Lower leg skin (tissue), 4 donors: ENCODE measurements around the gene INSYN1. TPM values are rescaled to one million over a fixed set of nuclear protein-coding genes. Genes with fewer than 3 reads are reported as not detected.

Source experiments
- DNase-seq, 2 donors: peaks; one replicate each; pipeline ENCODE4 v3.0.0-alpha.2; 2019; ENCODE audit warnings: low spot score in 2 of 2
- H3K4me3 ChIP-seq: fragments of 200-600 bp; sonication (generic); 2 replicates; pipeline ENCODE4 v1.5.1; 2017; ENCODE audit warnings: mild to moderate bottlenecking, low read depth; ENCODE audit not compliant: poor library complexity, severe bottlenecking
- POLR2A ChIP-seq, 2 donors: fragments of 450-650 bp; IDR thresholded peaks; one replicate each; pipeline ENCODE4 v1.6.1; 2016 to 2017; ENCODE audit warnings: antibody characterized with exemption in 2 of 2, mild to moderate bottlenecking in 1 of 2, moderate library complexity in 1 of 2
- WGBS, 2 donors: methylation state at CpG; one replicate each; pipeline ENCODE4 v1.1.5; 2018; 5-methylcytosine and 5-hydroxymethylcytosine counted together
- intact Hi-C: fragments of 100-400 bp; cut with DNase I; formaldehyde crosslinking; loops from one replicate; pipeline ENCODE4 v1.15.0; 2023; ENCODE audit warnings: low total_unique reads
- total RNA-seq, 4 donors: library from RNA; depleted of rRNA; stranded (reverse); fragments of >200 nt; gene quantifications; one replicate each; pipeline ENCODE4 v1.1.0, GENCODE V29; 2016
- TF ChIP-seq, protein P1 (sequence below), 3 donors: fragments of 450-650 bp; IDR thresholded peaks; one replicate each; pipeline ENCODE4 v1.5.1; 2016; ENCODE audit warnings: antibody characterized with exemption in 3 of 3, mild to moderate bottlenecking in 3 of 3, moderate library complexity in 2 of 3

INSYN1 gene
- total RNA-seq, 4 donors from 2014 or later = 30.9 to 50.7 (median 34.8) TPM

DNA sequence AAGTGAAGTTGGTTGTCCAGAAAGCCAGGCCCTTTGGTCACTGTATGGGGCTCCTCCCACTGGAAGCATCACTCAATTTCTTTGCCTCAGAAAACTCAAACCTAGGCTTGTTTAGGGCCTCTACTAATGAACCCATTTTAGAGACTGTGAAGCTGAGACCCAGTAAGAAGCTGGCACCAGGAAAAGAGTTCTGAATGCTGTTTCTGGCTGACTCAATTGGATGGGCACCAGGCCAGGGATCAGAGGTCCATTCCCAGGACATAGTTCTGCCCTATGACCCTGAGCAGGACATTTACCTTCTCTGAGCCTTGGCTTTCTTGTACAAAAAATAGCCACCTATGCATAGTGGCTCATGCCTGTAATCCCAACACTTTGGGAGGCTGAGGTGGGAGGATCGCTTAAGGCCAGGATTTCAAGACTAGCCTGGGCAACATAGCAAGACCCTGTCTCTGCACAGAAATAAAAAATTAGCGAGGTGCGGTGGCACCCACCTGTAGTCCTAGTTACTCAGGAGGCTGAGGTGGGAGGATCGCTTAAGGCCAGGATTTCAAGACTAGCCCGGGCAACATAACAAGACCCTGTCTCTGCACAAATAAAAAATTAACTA lies 38.4 kb downstream of the INSYN1 start:
- H3K4me3 ChIP-seq = no peak overlapping the region
- TF ChIP-seq, protein P1, sequence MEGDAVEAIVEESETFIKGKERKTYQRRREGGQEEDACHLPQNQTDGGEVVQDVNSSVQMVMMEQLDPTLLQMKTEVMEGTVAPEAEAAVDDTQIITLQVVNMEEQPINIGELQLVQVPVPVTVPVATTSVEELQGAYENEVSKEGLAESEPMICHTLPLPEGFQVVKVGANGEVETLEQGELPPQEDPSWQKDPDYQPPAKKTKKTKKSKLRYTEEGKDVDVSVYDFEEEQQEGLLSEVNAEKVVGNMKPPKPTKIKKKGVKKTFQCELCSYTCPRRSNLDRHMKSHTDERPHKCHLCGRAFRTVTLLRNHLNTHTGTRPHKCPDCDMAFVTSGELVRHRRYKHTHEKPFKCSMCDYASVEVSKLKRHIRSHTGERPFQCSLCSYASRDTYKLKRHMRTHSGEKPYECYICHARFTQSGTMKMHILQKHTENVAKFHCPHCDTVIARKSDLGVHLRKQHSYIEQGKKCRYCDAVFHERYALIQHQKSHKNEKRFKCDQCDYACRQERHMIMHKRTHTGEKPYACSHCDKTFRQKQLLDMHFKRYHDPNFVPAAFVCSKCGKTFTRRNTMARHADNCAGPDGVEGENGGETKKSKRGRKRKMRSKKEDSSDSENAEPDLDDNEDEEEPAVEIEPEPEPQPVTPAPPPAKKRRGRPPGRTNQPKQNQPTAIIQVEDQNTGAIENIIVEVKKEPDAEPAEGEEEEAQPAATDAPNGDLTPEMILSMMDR (IDR thresholded peaks at IDR 0.05) = no peak
- TF ChIP-seq POLR2A (IDR thresholded peaks at IDR 0.05) = no peak
- 89 to 100% methylated on average over 5 of the region's 5 CpGs for WGBS, 2 donors
- intact Hi-C loops = no loop called here
- no peak for DNase-seq

DNA sequence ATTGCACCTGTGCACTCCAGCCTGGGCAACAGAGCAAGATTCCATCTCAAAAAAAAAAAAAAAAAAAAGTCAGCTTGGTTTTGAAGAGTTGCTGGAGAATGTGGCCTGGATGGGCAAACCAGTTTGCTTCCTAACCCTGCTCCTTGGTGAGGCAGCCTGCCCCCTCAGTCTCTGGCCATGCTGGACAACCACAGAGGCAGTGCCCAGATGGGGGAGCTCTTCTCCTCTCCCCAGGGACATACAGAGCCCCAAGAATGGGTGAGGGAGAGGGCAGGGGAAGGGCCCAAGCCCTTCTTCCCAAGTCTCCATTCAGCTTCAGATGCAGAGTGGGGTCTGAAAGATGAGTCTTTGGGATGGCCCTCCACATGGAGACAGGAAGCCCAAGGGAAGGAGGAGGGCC lies 41.0 kb downstream of the INSYN1 start:
- DNase-seq = no peak
- intact Hi-C loops = no loop called here
- H3K4me3 ChIP-seq = no peak overlapping the region
- TF ChIP-seq POLR2A (IDR thresholded peaks at IDR 0.05) = no peak
- TF ChIP-seq, protein P1 (IDR thresholded peaks at IDR 0.05) = no peak

DNA sequence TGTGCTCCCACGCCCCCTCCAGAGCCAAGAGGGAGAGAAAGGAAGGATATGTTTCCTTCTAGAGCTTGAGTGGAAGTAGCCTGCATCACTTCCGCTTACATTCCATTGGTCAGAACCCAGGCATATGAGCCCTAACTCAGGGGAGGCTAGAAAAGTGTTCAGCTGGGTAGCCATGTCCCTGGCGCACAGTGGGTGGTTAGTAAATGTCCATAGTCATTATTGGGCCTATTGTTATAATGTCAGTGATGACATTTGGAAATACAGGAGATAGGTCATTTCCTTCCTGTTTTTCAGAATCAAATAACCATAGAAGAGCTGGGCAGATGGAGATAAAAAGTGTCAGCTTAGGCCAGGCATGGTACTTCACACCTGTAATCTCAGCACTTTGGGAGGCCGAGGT lies 41.6 kb downstream of the INSYN1 start:
- TF ChIP-seq, protein P1 (IDR thresholded peaks at IDR 0.05) = no peak
- TF ChIP-seq POLR2A (IDR thresholded peaks at IDR 0.05) = no peak
- intact Hi-C loops = no loop called here
- H3K4me3 ChIP-seq = no peak overlapping the region
- 89 to 91% methylated on average over 4 of the region's 4 CpGs for WGBS, 2 donors
- no peak for DNase-seq

DNA sequence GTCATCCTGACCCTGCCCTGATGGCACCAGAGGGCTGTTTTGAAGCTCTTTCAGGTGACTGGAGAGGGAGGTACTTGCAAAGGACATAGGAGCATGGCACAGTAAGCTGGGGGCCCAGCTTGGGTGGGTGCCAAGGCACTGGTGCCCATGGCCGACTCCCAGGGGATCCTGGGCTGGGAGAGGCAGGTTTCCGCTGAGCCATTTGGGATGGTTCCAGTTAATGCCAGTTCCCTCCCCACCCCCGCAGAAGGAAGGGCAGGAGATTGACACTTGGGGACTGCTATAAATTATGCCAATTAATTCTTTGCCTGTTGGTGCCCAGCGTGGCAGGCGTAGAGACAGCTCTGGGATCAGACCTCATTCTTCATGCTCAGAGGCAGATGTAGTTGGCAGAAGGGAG lies 42.8 kb downstream of the INSYN1 start:
- intact Hi-C loops = no loop called here
- DNase-seq = no peak
- no peak for TF ChIP-seq POLR2A (IDR thresholded peaks at IDR 0.05)
- TF ChIP-seq, protein P1 (IDR thresholded peaks at IDR 0.05) = no peak
- no peak overlapping the region for H3K4me3 ChIP-seq
- WGBS, 2 donors = 66 to 75% methylated on average over 5 of the region's 5 CpGs

DNA sequence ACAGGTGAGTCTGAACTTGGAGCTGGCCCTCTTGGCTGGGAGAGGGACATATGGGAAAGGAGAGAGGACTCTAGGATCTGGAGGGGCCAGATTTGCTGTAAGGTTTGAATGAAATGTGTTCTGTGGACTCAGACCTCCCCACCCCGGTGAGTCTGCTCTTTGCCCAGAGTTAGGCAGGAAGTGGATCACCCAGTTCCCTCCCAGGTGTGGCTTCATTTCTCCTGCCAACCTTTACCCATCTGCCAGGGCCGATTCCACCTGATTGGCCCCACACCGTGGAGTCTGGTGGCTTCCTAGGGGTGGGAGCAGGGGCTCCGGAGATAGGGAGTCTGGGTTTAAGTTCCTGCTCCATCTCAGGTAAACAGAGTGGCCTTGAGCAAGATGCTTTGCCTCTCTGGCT lies 43.5 kb downstream of the INSYN1 start:
- 51 to 56% methylated on average over 4 of the region's 4 CpGs for WGBS, 2 donors
- no peak overlapping the region for H3K4me3 ChIP-seq
- TF ChIP-seq POLR2A (IDR thresholded peaks at IDR 0.05) = no peak
- TF ChIP-seq, protein P1 (IDR thresholded peaks at IDR 0.05) = no peak
- intact Hi-C loops = no loop called here
- no peak for DNase-seq

DNA sequence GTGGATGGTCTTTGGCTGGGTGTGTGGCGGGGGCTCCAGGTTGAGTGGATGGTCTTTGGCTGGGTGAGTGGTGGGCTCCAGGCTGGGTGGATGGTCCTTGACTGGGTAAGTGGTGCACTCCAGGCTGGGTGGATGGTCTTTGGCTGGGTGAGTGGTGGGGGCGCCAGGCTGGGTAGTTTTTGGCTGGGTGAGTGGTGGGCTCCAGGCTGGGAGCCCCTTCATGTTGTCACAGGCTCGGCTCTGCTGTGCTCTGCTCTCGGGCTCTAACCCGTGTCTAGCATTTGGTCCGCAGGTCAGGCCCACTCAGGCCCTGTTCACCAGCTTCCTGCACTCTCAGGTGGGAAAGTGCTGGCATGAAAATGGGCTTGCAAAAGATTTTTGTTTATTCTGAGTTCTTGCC lies 43.9 kb downstream of the INSYN1 start:
- DNase-seq = no peak
- intact Hi-C loops = no loop called here
- 90 to 95% methylated on average over 6 of the region's 6 CpGs for WGBS, 2 donors
- no peak overlapping the region for H3K4me3 ChIP-seq
- no peak for TF ChIP-seq POLR2A (IDR thresholded peaks at IDR 0.05)
- TF ChIP-seq, protein P1 (IDR thresholded peaks at IDR 0.05) = no peak
